Peyer's patch (tissue), 4 donors: ENCODE measurements around the gene BZW2. TPM values are rescaled to one million over a fixed set of nuclear protein-coding genes. Genes with fewer than 3 reads are reported as not detected.

Source experiments
- DNase-seq, 3 donors: peaks; one replicate each; pipeline ENCODE4 v3.0.0-alpha.2; 2017 to 2019
- H3K27ac ChIP-seq, 4 donors: fragments of 200-600 bp; sonication (generic); one replicate each; pipeline ENCODE4 v1.5.1; 2016 to 2019
- H3K27me3 ChIP-seq, 2 donors: fragments of 200-600 bp; sonication (generic); one replicate each; pipeline ENCODE4 v1.5.1; 2019
- H3K36me3 ChIP-seq, 3 donors: fragments of 200-600 bp; sonication (generic); one replicate each; pipeline ENCODE4 v1.5.1; 2016 to 2019
- H3K4me1 ChIP-seq, 4 donors: fragments of 200-600 bp; sonication (generic); one replicate each; pipeline ENCODE4 v1.5.1; 2016 to 2019
- H3K4me3 ChIP-seq, 4 donors: fragments of 200-600 bp; sonication (generic); 1 replicate in 3 of 4; 2 replicates in 1 of 4; pipeline ENCODE4 v1.5.1; 2016 to 2019; ENCODE audit warnings: mild to moderate bottlenecking in 1 of 4
- H3K9me3 ChIP-seq, 4 donors: fragments of 200-600 bp; sonication (generic); one replicate each; pipeline ENCODE4 v1.5.1; 2016 to 2019; ENCODE audit warnings: mild to moderate bottlenecking in 1 of 4
- POLR2A ChIP-seq, 2 donors: fragments of 450-650 bp; IDR thresholded peaks; one replicate each; pipeline ENCODE4 v1.5.1; 2017; ENCODE audit warnings: antibody characterized with exemption in 2 of 2, mild to moderate bottlenecking in 2 of 2, moderate library complexity in 2 of 2
- total RNA-seq, 4 donors: library from RNA; depleted of rRNA; stranded (reverse); fragments of >200 nt; gene quantifications; one replicate each; pipeline ENCODE4 v1.1.0, GENCODE V29; 2016
- TF ChIP-seq, protein P1 (sequence below), 6 experiments: fragments of 450-650 bp in 4 of 6; fragments of 200-600 bp in 2 of 6; sonication (generic) in 1 of 6; IDR thresholded peaks; one replicate each; pipeline ENCODE4 v1.5.1; 2017 to 2019; ENCODE audit warnings: antibody characterized with exemption in 6 of 6, mild to moderate bottlenecking in 3 of 6, moderate library complexity in 1 of 6

Gene BZW2
- total RNA-seq, 4 donors from 2014 or later: 34.4 to 54.0 (median 42.9) TPM

DNA sequence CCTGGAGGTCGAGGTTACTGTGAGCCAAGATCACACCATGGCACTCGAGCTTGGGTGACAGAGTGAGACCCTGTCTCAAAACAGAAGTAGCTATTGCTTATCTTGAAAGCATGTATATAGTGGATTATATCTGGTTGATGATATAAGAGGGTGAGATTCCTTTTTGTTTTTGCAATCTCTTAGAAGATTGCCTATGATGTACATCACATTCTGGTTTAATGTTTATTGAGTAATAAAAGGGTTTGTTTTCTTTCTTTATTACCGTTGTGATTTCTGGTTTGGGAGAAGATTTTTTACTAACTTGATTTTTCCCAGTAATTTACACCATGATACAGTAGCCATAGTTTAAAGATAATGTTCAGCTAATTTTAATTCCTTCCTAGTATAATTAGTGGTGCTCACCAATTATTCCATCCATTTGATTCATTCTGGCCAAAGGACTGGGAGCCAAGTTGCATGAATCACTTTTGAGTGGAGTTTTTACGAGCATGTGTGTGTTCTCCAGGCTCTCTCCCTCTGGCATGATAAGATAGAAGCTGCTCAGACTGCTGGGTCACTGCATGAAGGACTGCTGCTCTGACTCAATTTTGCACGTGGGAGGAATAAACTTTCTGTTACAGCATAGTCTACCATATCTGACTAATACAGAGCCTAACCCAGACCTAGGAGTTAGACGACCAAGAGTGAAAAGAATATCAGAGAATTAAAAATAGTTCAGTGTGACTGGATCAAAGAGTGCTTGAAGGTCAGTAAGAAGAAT is 94.1 kb downstream of the BZW2 start:
- Histone ChIP-seq H3K27me3 (no peaks in the 10 kb centered on the region), H3K4me3 (no peak overlapping the region), H3K36me3 (no peaks in the 10 kb centered on the region), H3K9me3 (no peaks in the 10 kb centered on the region), H3K27ac (no peak overlapping the region), H3K4me1 (peaks cover 0 to 3% (median 0%) of the 10 kb centered on the region in 4 donors)
- DNase-seq: no peak
- TF ChIP-seq, protein P1, sequence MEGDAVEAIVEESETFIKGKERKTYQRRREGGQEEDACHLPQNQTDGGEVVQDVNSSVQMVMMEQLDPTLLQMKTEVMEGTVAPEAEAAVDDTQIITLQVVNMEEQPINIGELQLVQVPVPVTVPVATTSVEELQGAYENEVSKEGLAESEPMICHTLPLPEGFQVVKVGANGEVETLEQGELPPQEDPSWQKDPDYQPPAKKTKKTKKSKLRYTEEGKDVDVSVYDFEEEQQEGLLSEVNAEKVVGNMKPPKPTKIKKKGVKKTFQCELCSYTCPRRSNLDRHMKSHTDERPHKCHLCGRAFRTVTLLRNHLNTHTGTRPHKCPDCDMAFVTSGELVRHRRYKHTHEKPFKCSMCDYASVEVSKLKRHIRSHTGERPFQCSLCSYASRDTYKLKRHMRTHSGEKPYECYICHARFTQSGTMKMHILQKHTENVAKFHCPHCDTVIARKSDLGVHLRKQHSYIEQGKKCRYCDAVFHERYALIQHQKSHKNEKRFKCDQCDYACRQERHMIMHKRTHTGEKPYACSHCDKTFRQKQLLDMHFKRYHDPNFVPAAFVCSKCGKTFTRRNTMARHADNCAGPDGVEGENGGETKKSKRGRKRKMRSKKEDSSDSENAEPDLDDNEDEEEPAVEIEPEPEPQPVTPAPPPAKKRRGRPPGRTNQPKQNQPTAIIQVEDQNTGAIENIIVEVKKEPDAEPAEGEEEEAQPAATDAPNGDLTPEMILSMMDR (IDR thresholded peaks at IDR 0.05): no peak
- TF ChIP-seq POLR2A (IDR thresholded peaks at IDR 0.05): no peak

DNA sequence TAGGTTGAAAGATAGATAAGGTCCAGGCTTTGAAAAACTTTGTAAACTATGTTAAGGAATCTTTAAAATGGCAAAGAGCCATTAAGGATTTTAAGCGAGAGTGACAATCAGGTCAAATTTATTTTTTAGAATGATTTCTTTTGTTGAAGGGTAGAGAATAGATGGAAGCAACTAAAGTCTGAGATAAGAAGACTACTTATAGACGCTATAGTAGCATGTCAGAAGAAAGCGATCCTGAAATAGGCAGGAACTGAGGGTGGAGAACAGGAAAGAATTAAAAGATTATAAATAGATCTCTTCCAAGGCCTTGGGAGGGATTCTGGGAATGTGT is 94.6 kb downstream of the BZW2 start:
- peaks cover 0 to 3% (median 0%) of the 10 kb centered on the region in 4 donors for H3K4me1 ChIP-seq
- no peak for DNase-seq
- no peak for TF ChIP-seq POLR2A (IDR thresholded peaks at IDR 0.05)
- TF ChIP-seq, protein P1 (IDR thresholded peaks at IDR 0.05): no peak
- H3K36me3 ChIP-seq: no peaks in the 10 kb centered on the region
- H3K4me3 ChIP-seq: no peak overlapping the region
- H3K27ac ChIP-seq: no peak overlapping the region
- H3K9me3 ChIP-seq: no peaks in the 10 kb centered on the region
- H3K27me3 ChIP-seq: no peaks in the 10 kb centered on the region

DNA sequence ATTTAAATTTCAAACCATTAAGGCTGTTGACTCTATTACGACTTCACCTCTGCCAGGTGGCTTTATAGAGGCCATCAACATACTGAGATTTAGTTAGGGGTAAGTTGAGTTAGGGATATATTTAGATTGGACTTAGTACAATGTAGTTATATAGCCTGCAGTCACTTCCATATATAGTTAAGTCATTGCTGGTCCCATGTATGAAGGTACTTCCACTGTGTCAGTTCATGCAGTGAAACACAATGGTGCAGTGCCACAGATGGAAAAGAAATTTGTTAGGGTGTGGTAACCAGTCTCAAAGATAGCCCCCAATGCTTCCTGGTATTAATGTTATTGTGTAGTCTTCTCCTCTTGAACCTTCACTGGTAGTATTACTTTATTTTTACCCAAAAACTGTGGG is 95.0 kb downstream of the BZW2 start:
- no peak for TF ChIP-seq POLR2A (IDR thresholded peaks at IDR 0.05)
- TF ChIP-seq, protein P1 (IDR thresholded peaks at IDR 0.05): no peak
- H3K36me3 ChIP-seq: no peaks in the 10 kb centered on the region
- peaks cover 0 to 3% (median 0%) of the 10 kb centered on the region in 4 donors for H3K4me1 ChIP-seq
- no peaks in the 10 kb centered on the region for H3K9me3 ChIP-seq
- no peak overlapping the region for H3K27ac ChIP-seq
- H3K4me3 ChIP-seq: no peak overlapping the region
- H3K27me3 ChIP-seq: no peaks in the 10 kb centered on the region
- no peak for DNase-seq

DNA sequence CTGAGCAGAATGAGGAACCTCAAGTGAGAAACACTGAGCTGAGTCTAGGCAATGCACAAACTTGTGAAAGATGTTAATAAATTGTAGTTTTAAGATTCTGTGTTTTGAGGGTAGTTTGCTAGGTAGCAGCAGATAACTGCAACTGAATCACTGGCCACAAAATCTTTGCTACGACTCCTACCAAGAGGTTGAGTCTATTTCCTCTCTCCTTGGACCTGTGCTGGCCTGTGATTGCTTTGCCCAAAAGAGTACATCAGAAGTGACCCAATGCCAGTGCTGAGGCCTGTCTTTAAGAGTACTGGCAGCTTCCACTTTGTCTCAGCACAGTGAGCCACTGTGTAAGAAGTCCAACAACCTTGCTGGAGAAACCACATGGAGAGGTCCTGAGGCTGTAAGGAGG is 95.7 kb downstream of the BZW2 start:
- no peak overlapping the region for H3K27ac ChIP-seq
- TF ChIP-seq POLR2A (IDR thresholded peaks at IDR 0.05): no peak
- TF ChIP-seq, protein P1 (IDR thresholded peaks at IDR 0.05): no peak

DNA sequence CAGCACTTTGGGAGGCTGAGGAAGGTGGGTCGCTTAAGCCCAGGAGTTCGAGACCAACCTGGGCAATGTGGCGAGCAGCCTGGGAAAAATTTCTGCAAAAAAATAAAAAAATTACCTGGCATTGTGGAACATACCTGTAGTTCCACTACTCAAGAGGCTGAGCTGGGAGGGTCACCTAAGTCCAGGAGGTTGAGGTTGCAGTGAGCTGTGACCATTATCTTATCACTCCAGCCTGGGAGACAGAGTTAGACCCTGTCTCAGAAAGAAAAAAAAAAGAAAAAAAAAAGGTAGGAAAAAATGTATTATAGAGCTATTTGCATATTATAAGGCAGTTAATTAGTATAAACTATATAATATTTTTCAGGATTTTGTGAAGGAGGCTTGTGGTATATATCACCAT is 96.6 kb downstream of the BZW2 start:
- no peaks in the 10 kb centered on the region for H3K27me3 ChIP-seq
- peaks cover 0 to 3% (median 0%) of the 10 kb centered on the region in 4 donors for H3K4me1 ChIP-seq
- TF ChIP-seq, protein P1 (IDR thresholded peaks at IDR 0.05): no peak
- no peak for TF ChIP-seq POLR2A (IDR thresholded peaks at IDR 0.05)
- H3K27ac ChIP-seq: no peak overlapping the region
- DNase-seq: no peak
- H3K9me3 ChIP-seq: no peaks in the 10 kb centered on the region
- no peak overlapping the region for H3K4me3 ChIP-seq
- H3K36me3 ChIP-seq: no peaks in the 10 kb centered on the region

More for the DNA sequence above, 95.7 kb downstream of the BZW2 start:
- no peaks in the 10 kb centered on the region for H3K36me3 ChIP-seq
- no peaks in the 10 kb centered on the region for H3K27me3 ChIP-seq
- no peaks in the 10 kb centered on the region for H3K9me3 ChIP-seq
- DNase-seq: no peak
- peaks cover 0 to 3% (median 0%) of the 10 kb centered on the region in 4 donors for H3K4me1 ChIP-seq
- no peak overlapping the region for H3K4me3 ChIP-seq
